Smooth muscle cell (in vitro differentiated cells): ENCODE data around the gene ZFAND2B. TPM values are rescaled to one million over a fixed set of nuclear protein-coding genes. Genes with fewer than 3 reads are reported as not detected.

Experiments used
- DNase-seq: peaks from one replicate; lab custom pipeline; 2025; ENCODE audit not compliant: unreplicated experiment; lab: John Stamatoyannopoulos, UW
- H2AFZ ChIP-seq: fragments of 200-600 bp; sonication (generic); 2 replicates; pipeline ENCODE4 v1.6.0; 2016; ENCODE audit warnings: antibody characterized with exemption, low read depth, mild to moderate bottlenecking
- H3F3A ChIP-seq: fragments of 200-600 bp; sonication (generic); 2 replicates; pipeline ENCODE4 v1.6.0; 2017; ENCODE audit warnings: antibody characterized with exemption, low read depth
- H3K27ac ChIP-seq: fragments of 200-600 bp; sonication (generic); 2 replicates; pipeline ENCODE4 v1.5.1; 2016; ENCODE audit warnings: low read depth, mild to moderate bottlenecking
- H3K27me3 ChIP-seq: fragments of 200-600 bp; sonication (generic); 2 replicates; pipeline ENCODE4 v1.6.1; 2016; ENCODE audit warnings: low read depth, mild to moderate bottlenecking
- H3K36me3 ChIP-seq: fragments of 200-600 bp; sonication (generic); 2 replicates; pipeline ENCODE4 v1.5.1; 2016; ENCODE audit warnings: low read depth
- H3K4me1 ChIP-seq: fragments of 200-600 bp; sonication (generic); 2 replicates; pipeline ENCODE4 v1.5.1; 2016; ENCODE audit warnings: low read depth
- H3K4me2 ChIP-seq: fragments of 200-600 bp; sonication (generic); 2 replicates; pipeline ENCODE4 v1.6.0; 2016; ENCODE audit warnings: mild to moderate bottlenecking
- H3K4me3 ChIP-seq: fragments of 200-600 bp; sonication (generic); 2 replicates; pipeline ENCODE4 v1.5.1; 2016; ENCODE audit warnings: mild to moderate bottlenecking
- H3K79me2 ChIP-seq: fragments of 200-600 bp; sonication (generic); 2 replicates; pipeline ENCODE4 v1.6.0; 2016; ENCODE audit warnings: low read depth, mild to moderate bottlenecking
- H3K9ac ChIP-seq: fragments of 200-600 bp; sonication (generic); 2 replicates; pipeline ENCODE4 v1.6.0; 2016; ENCODE audit warnings: low read depth
- H3K9me3 ChIP-seq: fragments of 200-600 bp; sonication (generic); replicated peaks from 2 replicates; pipeline ENCODE4 v1.5.1; 2016; ENCODE audit warnings: low read depth
- H4K20me1 ChIP-seq: fragments of 200-600 bp; sonication (generic); 2 replicates; pipeline ENCODE4 v1.6.0; 2016; ENCODE audit warnings: low read depth
- CTCF ChIP-seq: fragments of 200-600 bp; sonication (generic); IDR thresholded peaks from 2 replicates; pipeline ENCODE4 v1.5.1; 2017; ENCODE audit warnings: borderline replicate concordance, mild to moderate bottlenecking, antibody characterized with exemption; ENCODE audit not compliant: insufficient read depth, poor library complexity, severe bottlenecking
- WGBS: methylation state at CpG from one replicate; pipeline ENCODE4 v1.1.7; 2016; ENCODE audit warnings: low lambda C conversion rate; 5-methylcytosine and 5-hydroxymethylcytosine counted together
- polyA plus RNA-seq: library from polyadenylated mRNA; unstranded; fragments of >200 nt; fragmentation: Nextera tagmentation; extraction: Ambion mirVana; gene quantifications from 2 replicates; pipeline ENCODE4 v1.2.1, GENCODE V29; 2016
- total RNA-seq: library from RNA; depleted of rRNA; stranded (reverse); fragments of >200 nt; gene quantifications from 2 replicates; pipeline ENCODE4 v1.2.3, GENCODE V29; 2014

ZFAND2B gene
- total and polyA plus RNA-seq, 2 experiments from 2014 or later: 19.1 to 48.3 TPM

- Histone ChIP-seq H3K4me3 (no peak overlapping the region), H3F3A (peaks cover 3% of the 10 kb centered on the region), H3K36me3 (no peaks in the 10 kb centered on the region), H3K4me1 (no peaks in the 10 kb centered on the region), H4K20me1 (no peaks in the 10 kb centered on the region), H3K27me3 (no peaks in the 10 kb centered on the region), H2AFZ (no peak overlapping the region), H3K27ac (no peak overlapping the region), H3K9ac (no peak overlapping the region), H3K9me3 (no peaks in the 10 kb centered on the region), H3K79me2 (no peaks in the 10 kb centered on the region), H3K4me2 (no peak overlapping the region)
- no peak for TF ChIP-seq CTCF
- no peak for DNase-seq
Observed at GRCh38 chr2:219168932-219169331, 37.6 kb upstream of the ZFAND2B start.

DNA sequence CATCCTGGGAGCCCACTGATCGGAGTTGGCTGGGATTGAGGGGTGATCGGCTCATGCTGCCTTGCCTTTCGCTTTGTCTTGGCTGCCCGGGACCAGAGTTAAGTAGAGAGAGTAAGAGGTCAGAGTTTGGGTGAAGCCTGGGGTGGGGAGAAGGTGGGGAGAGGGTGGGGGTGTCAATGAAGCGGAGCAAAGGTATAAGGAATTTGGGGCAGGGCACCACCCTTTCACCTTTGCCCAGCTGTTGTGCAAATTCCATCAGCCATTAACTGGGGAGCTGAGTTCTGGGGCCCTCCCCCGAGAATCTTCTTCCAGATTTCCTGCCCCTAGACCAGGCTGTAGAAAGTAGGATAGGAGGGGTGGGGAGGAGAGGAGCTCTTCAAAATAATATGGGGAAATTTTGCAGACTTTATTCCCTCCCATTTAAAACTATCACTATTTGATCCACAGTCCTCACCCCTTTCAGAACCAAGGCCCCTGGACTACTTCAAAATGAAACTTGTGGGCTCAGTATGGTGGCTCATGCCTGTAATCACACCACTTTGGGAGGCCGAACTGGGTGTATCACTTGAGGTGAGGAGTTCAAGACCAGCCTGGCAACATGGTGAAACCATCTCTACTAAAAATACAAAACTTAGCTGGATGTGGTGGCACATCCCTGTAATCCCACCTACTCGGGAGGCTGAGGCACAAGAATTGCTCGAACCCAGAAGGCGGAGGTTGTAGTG, 36.5 kb upstream of the ZFAND2B start, which contains the start of gene SLC23A3:
Gene SLC23A3 (minus strand): TSS at position 100 of the 725 bp plus-strand sequence. CDS start 45 bp downstream, at position 55.
- H3K4me2 ChIP-seq: no peak within 1 kb of the TSS

GRCh38 chr2:219171231-219171651, 35.3 kb upstream of the ZFAND2B start:
- Histone ChIP-seq H3K9me3 (no peaks in the 10 kb centered on the region), H3K79me2 (no peaks in the 10 kb centered on the region), H3K4me3 (no peak overlapping the region), H3K27ac (peak overlapping the region; percentile 30), H2AFZ (no peak overlapping the region), H3F3A (peaks cover 3% of the 10 kb centered on the region), H3K4me2 (no peak overlapping the region), H3K4me1 (peaks cover 4% of the 10 kb centered on the region), H3K27me3 (no peaks in the 10 kb centered on the region), H3K36me3 (no peaks in the 10 kb centered on the region), H3K9ac (no peak overlapping the region), H4K20me1 (no peaks in the 10 kb centered on the region)
- DNase-seq: peak; percentile 6
- TF ChIP-seq CTCF: peak; percentile 71
- WGBS: 34% methylated on average over 6 of the region's 6 CpGs

More for the DNA sequence above, 36.5 kb upstream of the ZFAND2B start, which contains the start of gene SLC23A3:
- no peak within 1 kb of the TSS for H2AFZ ChIP-seq
- H3K9me3 ChIP-seq: no peaks in the 10 kb centered on the region
- no peak for DNase-seq
- H3K4me3 ChIP-seq: no peak within 1 kb of the TSS
- TF ChIP-seq CTCF: no peak
- peaks cover 3% of the 10 kb centered on the region for H3F3A ChIP-seq
- no peaks in the 10 kb centered on the region for H4K20me1 ChIP-seq
- H3K27ac ChIP-seq: no peak within 1 kb of the TSS
- H3K79me2 ChIP-seq: no peaks in the 10 kb centered on the region
- H3K27me3 ChIP-seq: no peaks in the 10 kb centered on the region
- 93% methylated on average over 10 of the region's 10 CpGs for WGBS
- H3K4me1 ChIP-seq: no peaks in the 10 kb centered on the region
- H3K9ac ChIP-seq: no peak within 1 kb of the TSS
- no peaks in the 10 kb centered on the region for H3K36me3 ChIP-seq
